HEK293 (cell line): Measurements from ENCODE around the gene ZNF664.

ENCODE experiments used
- CTCF ChIA-PET: fragments of 350-600 bp; formaldehyde crosslinking; extraction: SDS; loops from one replicate; lab custom pipeline; 2021; ENCODE audit warnings: antibody characterized with exemption; lab: Yijun Ruan, JAX
- POLR2A ChIA-PET: fragments of 300-600 bp; formaldehyde crosslinking; extraction: SDS; loops from one replicate; lab custom pipeline; 2020; ENCODE audit warnings: antibody characterized with exemption, inconsistent platforms; lab: Yijun Ruan, JAX
- H3K27ac ChIP-seq: fragments of 200-500 bp; sonication (Bioruptor generic); 2 replicates; pipeline ENCODE4 v1.5.1; 2014; ENCODE audit warnings: low read depth, low read length, control low read depth, inconsistent platforms; ENCODE audit errors: extremely low read depth
- H3K36me3 ChIP-seq, 2 experiments: fragments of 200-500 bp in 1 of 2; sonication (Bioruptor generic) in 1 of 2; 1 replicate in 1 of 2; 2 replicates in 1 of 2; pipeline ENCODE4 v1.5.1; 2014 to 2017; ENCODE audit warnings: inconsistent platforms in 2 of 2, low read length in 2 of 2; ENCODE audit not compliant: control insufficient read depth in 2 of 2, insufficient read depth in 1 of 2
- H3K4me1 ChIP-seq: fragments of 200-500 bp; sonication (Bioruptor generic); 2 replicates; pipeline ENCODE4 v1.5.1; 2014; ENCODE audit warnings: mild to moderate bottlenecking, low read length, inconsistent platforms; ENCODE audit not compliant: control insufficient read depth, insufficient read depth
- H3K4me3 ChIP-seq: 2 replicates; pipeline ENCODE4 v1.5.1; 2011; ENCODE audit warnings: low read depth, mild to moderate bottlenecking, control low read depth, low read length, moderate library complexity
- H3K9me3 ChIP-seq: fragments of 200-500 bp; sonication (Bioruptor generic); 2 replicates; pipeline ENCODE4 v1.5.1; 2014; ENCODE audit warnings: low read depth, low read length, inconsistent platforms; ENCODE audit not compliant: control insufficient read depth, insufficient read depth
- KLF1 ChIP-seq: fragments of 450-650 bp; formaldehyde crosslinking; IDR thresholded peaks from 2 replicates; pipeline ENCODE4 v1.5.1; 2016; ENCODE audit warnings: missing biosample characterization, missing genetic modification characterization
- KLF10 ChIP-seq: fragments of 450-650 bp; IDR thresholded peaks from 2 replicates; pipeline ENCODE4 v1.5.1; 2018; ENCODE audit warnings: missing biosample characterization, mild to moderate bottlenecking, missing genetic modification characterization
- REST ChIP-seq: fragments of 450-650 bp; formaldehyde crosslinking; IDR thresholded peaks from 2 replicates; pipeline ENCODE4 v1.5.1; 2016; ENCODE audit warnings: missing biosample characterization, missing genetic modification characterization
- SP3 ChIP-seq: fragments of 450-650 bp; formaldehyde crosslinking; IDR thresholded peaks from 2 replicates; pipeline ENCODE4 v1.5.1; 2016; ENCODE audit warnings: missing biosample characterization, missing genetic modification characterization
- ZBTB44 ChIP-seq: fragments of 450-650 bp; IDR thresholded peaks from 2 replicates; pipeline ENCODE4 v1.5.1; 2018; ENCODE audit warnings: missing biosample characterization, mild to moderate bottlenecking, missing genetic modification characterization
- ZNF146 ChIP-seq: fragments of 450-650 bp; formaldehyde crosslinking; IDR thresholded peaks from 2 replicates; pipeline ENCODE4 v1.5.1; 2016; ENCODE audit warnings: missing biosample characterization, missing genetic modification characterization
- ZNF16 ChIP-seq: fragments of 450-650 bp; formaldehyde crosslinking; IDR thresholded peaks from 2 replicates; pipeline ENCODE4 v1.5.1; 2016; ENCODE audit warnings: low read depth, missing biosample characterization, missing genetic modification characterization
- ZNF174 ChIP-seq: fragments of 450-650 bp; formaldehyde crosslinking; IDR thresholded peaks from 2 replicates; pipeline ENCODE4 v1.5.0; 2017; ENCODE audit warnings: missing biosample characterization, mild to moderate bottlenecking, missing genetic modification characterization
- ZNF239 ChIP-seq: fragments of 450-650 bp; formaldehyde crosslinking; IDR thresholded peaks from 2 replicates; pipeline ENCODE4 v1.5.1; 2016; ENCODE audit warnings: missing biosample characterization, missing genetic modification characterization
- ZNF266 ChIP-seq: fragments of 450-650 bp; formaldehyde crosslinking; IDR thresholded peaks from 2 replicates; pipeline ENCODE4 v1.5.1; 2016; ENCODE audit warnings: missing biosample characterization, missing genetic modification characterization, low read depth
- ZNF302 ChIP-seq: fragments of 450-650 bp; formaldehyde crosslinking; IDR thresholded peaks from 2 replicates; pipeline ENCODE4 v1.5.1; 2016; ENCODE audit warnings: missing biosample characterization, missing genetic modification characterization, low read depth
- ZNF366 ChIP-seq: fragments of 450-650 bp; formaldehyde crosslinking; conservative IDR thresholded peaks from 2 replicates; pipeline ENCODE4 v1.5.1; 2016; ENCODE audit warnings: missing biosample characterization, missing genetic modification characterization
- ZNF530 ChIP-seq: fragments of 450-650 bp; formaldehyde crosslinking; IDR thresholded peaks from 2 replicates; pipeline ENCODE4 v1.5.1; 2016; ENCODE audit warnings: low read depth, missing biosample characterization, missing genetic modification characterization
- ZNF600 ChIP-seq: fragments of 450-650 bp; formaldehyde crosslinking; IDR thresholded peaks from 2 replicates; pipeline ENCODE4 v1.5.1; 2016; ENCODE audit warnings: missing biosample characterization, missing genetic modification characterization
- ZXDB ChIP-seq: fragments of 450-650 bp; formaldehyde crosslinking; IDR thresholded peaks from 2 replicates; pipeline ENCODE4 v1.5.1; 2016; ENCODE audit warnings: missing biosample characterization, missing genetic modification characterization
- TF ChIP-seq, protein P1 (sequence below): fragments of 450-650 bp; formaldehyde crosslinking; optimal IDR thresholded peaks from 2 replicates; pipeline ENCODE3; 2016; ENCODE audit warnings: missing biosample characterization, mild to moderate bottlenecking, missing genetic modification characterization
- TF ChIP-seq, protein P2 (sequence below): fragments of 450-650 bp; formaldehyde crosslinking; IDR thresholded peaks from 2 replicates; pipeline ENCODE4 v1.5.1; 2016; ENCODE audit warnings: missing biosample characterization, missing genetic modification characterization

ZNF664 gene

DNA sequence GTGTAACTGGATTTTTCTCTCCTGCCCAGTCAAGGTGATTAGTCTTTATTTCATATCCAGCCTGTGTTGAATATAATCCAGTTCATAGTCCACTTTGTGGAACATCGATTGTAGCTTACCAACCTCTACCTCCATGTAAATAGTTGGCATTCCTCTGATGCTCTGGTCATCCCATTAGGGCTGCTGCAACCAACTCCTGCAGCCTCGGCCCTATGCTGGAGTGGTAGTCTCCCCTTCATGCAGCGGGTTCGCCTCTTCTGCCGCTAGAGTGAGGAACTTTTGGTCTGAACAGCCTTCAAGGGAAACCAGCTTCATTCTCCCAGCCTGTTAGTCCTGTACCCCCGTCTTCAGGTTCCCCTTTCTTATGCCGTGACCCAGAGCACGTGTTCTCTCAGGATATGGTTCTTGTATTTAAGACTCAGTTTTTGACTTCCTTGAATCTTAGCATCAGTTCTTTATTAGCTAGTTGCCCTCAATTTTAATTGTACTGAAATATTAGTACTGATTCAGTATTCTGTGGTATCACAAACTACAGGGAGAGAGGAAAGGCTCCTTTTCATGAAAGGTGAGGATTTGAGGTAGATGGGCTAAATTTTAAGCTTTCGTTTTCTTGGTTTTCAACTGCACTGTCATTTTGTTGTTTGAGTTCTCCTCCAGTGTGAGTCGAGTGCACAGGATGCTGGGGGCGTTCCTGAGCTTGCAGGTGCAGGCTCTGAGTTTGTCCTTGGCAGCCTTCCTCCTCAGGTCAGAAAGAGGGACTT is 33.2 kb downstream of the ZNF664 start:
- no peak overlapping the region for H3K27ac ChIP-seq
- ChIA-PET POLR2A (no interaction called here), CTCF (interaction anchor here (0.6 to 1.3 kb wide), 3 partner anchors 26 to 537 kb away, joined by 3 to 5 read pairs (median 3); no protein-coding TSS in a partner anchor)
- H3K9me3 ChIP-seq = no peaks in the 10 kb centered on the region
- no peak overlapping the region for H3K4me3 ChIP-seq
- no peak for TF ChIP-seq ZNF266 (tag by site-specific recombination)
- TF ChIP-seq SP3 (tag by site-specific recombination) = no peak
- TF ChIP-seq ZNF530 = no peak
- no peak for TF ChIP-seq ZXDB (tag by site-specific recombination)
- TF ChIP-seq, protein P1, sequence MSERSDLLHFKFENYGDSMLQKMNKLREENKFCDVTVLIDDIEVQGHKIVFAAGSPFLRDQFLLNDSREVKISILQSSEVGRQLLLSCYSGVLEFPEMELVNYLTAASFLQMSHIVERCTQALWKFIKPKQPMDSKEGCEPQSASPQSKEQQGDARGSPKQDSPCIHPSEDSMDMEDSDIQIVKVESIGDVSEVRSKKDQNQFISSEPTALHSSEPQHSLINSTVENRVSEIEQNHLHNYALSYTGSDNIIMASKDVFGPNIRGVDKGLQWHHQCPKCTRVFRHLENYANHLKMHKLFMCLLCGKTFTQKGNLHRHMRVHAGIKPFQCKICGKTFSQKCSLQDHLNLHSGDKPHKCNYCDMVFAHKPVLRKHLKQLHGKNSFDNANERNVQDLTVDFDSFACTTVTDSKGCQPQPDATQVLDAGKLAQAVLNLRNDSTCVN (tag by site-specific recombination) = no peak
- TF ChIP-seq, protein P2, sequence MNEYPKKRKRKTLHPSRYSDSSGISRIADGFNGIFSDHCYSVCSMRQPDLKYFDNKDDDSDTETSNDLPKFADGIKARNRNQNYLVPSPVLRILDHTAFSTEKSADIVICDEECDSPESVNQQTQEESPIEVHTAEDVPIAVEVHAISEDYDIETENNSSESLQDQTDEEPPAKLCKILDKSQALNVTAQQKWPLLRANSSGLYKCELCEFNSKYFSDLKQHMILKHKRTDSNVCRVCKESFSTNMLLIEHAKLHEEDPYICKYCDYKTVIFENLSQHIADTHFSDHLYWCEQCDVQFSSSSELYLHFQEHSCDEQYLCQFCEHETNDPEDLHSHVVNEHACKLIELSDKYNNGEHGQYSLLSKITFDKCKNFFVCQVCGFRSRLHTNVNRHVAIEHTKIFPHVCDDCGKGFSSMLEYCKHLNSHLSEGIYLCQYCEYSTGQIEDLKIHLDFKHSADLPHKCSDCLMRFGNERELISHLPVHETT (tag by site-specific recombination) = no peak
- no peak for TF ChIP-seq KLF10 (tag by site-specific recombination)
- no peak for TF ChIP-seq ZNF302 (tag by site-specific recombination)
- no peak for TF ChIP-seq ZNF146 (tag by site-specific recombination)
- TF ChIP-seq ZNF174 (tag by site-specific recombination) = no peak
- TF ChIP-seq ZNF16 (tag by site-specific recombination) = no peak
- no peak for TF ChIP-seq ZNF239 (tag by site-specific recombination)
- no peak for TF ChIP-seq KLF1
- no peak for TF ChIP-seq ZBTB44 (tag by site-specific recombination)
- no peak for TF ChIP-seq ZNF366 (tag by site-specific recombination)
- H3K4me1 ChIP-seq = no peaks in the 10 kb centered on the region
- peaks cover 25 to 58% of the 10 kb centered on the region in 2 experiments for H3K36me3 ChIP-seq

DNA sequence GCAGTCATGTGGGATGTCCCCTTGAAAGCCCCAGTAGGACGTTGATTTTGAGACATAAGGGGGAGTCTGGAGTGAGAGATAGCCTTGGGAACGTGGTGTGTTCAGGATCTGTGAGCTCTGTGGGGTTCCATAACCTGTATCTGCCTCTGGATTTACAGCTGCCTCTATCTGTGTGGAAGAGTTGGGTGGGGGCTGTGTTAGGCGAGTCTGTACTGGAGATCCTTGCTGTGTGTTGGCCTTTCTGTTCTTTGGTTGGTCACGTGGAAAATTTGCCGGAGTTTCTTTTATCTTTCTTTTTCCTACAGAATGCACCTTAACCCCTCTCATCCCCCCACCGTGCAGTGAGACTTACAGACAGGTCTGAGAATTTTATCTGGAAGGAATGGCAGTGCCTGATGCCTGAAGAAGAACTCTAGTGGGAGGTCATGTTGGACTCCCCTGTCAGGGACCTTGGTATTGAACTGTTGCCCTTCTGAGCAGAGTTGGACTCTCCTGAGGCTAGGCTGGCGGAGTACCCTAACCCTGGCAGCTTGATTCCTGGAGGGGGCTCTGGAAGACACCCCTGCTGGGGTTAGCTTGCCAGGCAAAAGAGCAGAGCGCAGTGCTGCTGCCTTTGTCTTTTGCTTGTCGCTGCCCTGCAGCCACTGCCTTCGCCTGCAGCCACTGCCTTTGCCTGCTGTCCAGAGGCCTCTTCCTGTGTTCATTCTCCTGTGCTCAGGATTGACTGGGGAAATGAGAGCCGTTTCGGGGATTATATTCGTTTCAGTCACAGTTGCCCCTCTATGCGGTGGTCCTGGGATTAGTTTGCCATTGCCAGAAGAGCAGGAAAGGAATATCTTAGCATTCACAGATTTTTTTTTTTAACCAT is 34.1 kb downstream of the ZNF664 start:
- peaks cover 29 to 58% of the 10 kb centered on the region in 2 experiments for H3K36me3 ChIP-seq
- H3K27ac ChIP-seq = no peak overlapping the region
- POLR2A ChIA-PET = no interaction called here
- no peaks in the 10 kb centered on the region for H3K9me3 ChIP-seq
- CTCF ChIA-PET = interaction anchor here (1.3 kb wide), 1 partner anchor 26 kb away, joined by 5 read pairs; no protein-coding TSS in a partner anchor
- TF ChIP-seq REST (no peak), ZNF600 (tag by site-specific recombination) (peak; percentile 80)
- H3K4me1 ChIP-seq = no peaks in the 10 kb centered on the region
- no peak overlapping the region for H3K4me3 ChIP-seq
